GM18861 (cell line): ENCODE data around the gene ZFAND6.

Experiments used
- ATAC-seq: cut with Tn5 transposase; IDR thresholded peaks from one replicate; pipeline ENCODE4 v1.9.1; 2021; ENCODE audit not compliant: unreplicated experiment

Gene ZFAND6

GRCh38 chr15:80186597-80186996, 127.1 kb downstream of the ZFAND6 start:
- ATAC-seq: no peak
